HepG2 (cell line): ENCODE data around the gene PASD1.

Experiments
- CTCF ChIP-seq: sonication (generic); formaldehyde crosslinking; IDR thresholded peaks from 2 replicates; pipeline ENCODE4 v1.5.0; 2020; ENCODE audit warnings: mild to moderate bottlenecking, missing genetic modification reagents, moderate library complexity
- FOXP4 ChIP-seq: sonication (generic); formaldehyde crosslinking; IDR thresholded peaks from 2 replicates; pipeline ENCODE4 v1.4.0; 2020; ENCODE audit warnings: missing genetic modification reagents
- SRY ChIP-seq: sonication (generic); formaldehyde crosslinking; IDR thresholded peaks from 2 replicates; pipeline ENCODE4 v1.8.0; 2022; ENCODE audit warnings: mild to moderate bottlenecking, missing genetic modification reagents
- TFE3 ChIP-seq: IDR thresholded peaks from 2 replicates; pipeline ENCODE4 v1.6.1; 2016
- TIGD3 ChIP-seq: sonication (generic); formaldehyde crosslinking; IDR thresholded peaks from 2 replicates; pipeline ENCODE4 v1.5.1; 2020; ENCODE audit warnings: mild to moderate bottlenecking, missing genetic modification reagents, borderline replicate concordance
- ZNF704 ChIP-seq: sonication (generic); formaldehyde crosslinking; IDR thresholded peaks from 2 replicates; pipeline ENCODE4 v1.8.1; 2023; ENCODE audit warnings: mild to moderate bottlenecking, inconsistent platforms, moderate library complexity, missing genetic modification reagents, borderline replicate concordance

GRCh38 chrX:151633157-151633556, 69.7 kb downstream of the PASD1 start:
- TF ChIP-seq SRY (CRISPR knock-in tag) (no peak), TIGD3 (CRISPR knock-in tag) (no peak), CTCF (CRISPR knock-in tag) (no peak; the same call in 1 of the 2 replicates), ZNF704 (CRISPR knock-in tag) (no peak), FOXP4 (CRISPR knock-in tag) (no peak), TFE3 (CRISPR knock-in tag) (no peak)
